Liver (tissue), 9 donors: ENCODE measurements around the gene TEC. TPM values are rescaled to one million over a fixed set of nuclear protein-coding genes. Genes with fewer than 3 reads are reported as not detected.
A peak's percentile ranks its signal among the peaks of the same experiment; 100 is the strongest.

Experiments
- DNase-seq: peaks from one replicate; pipeline ENCODE4 v3.0.0-alpha.2; 2017; ENCODE audit warnings: low spot score
- H3K27ac ChIP-seq, 2 donors: one replicate each; pipeline ENCODE4 v1.7.0; 2013; ENCODE audit warnings: inconsistent platforms in 2 of 2, low read length in 2 of 2, control low read depth in 1 of 2, low read depth in 1 of 2, mild to moderate bottlenecking in 1 of 2
- H3K27me3 ChIP-seq, 4 donors: one replicate each; pipeline versions ENCODE4 v1.6.1 to v1.7.0; 2013; ENCODE audit warnings: low read length in 3 of 4, inconsistent platforms in 1 of 4, mild to moderate bottlenecking in 1 of 4, moderate library complexity in 1 of 4; ENCODE audit not compliant: control insufficient read depth in 4 of 4, insufficient read depth in 4 of 4
- H3K36me3 ChIP-seq, 4 donors: one replicate each; pipeline versions ENCODE4 v1.6.1 to v1.7.0; 2013; ENCODE audit warnings: low read length in 3 of 4, mild to moderate bottlenecking in 3 of 4, low read depth in 1 of 4, moderate library complexity in 1 of 4; ENCODE audit not compliant: control insufficient read depth in 4 of 4, insufficient read depth in 3 of 4
- H3K4me1 ChIP-seq, 4 donors: one replicate each; pipeline versions ENCODE4 v1.6.1 to v1.7.0; 2013; ENCODE audit warnings: low read length in 3 of 4, mild to moderate bottlenecking in 3 of 4, moderate library complexity in 1 of 4; ENCODE audit not compliant: control insufficient read depth in 4 of 4, insufficient read depth in 4 of 4
- H3K4me3 ChIP-seq, 3 donors: one replicate each; pipeline versions ENCODE4 v1.6.1 to v1.7.0; 2013; ENCODE audit warnings: low read length in 3 of 3, control low read depth in 1 of 3, low read depth in 1 of 3, mild to moderate bottlenecking in 1 of 3
- H3K9ac ChIP-seq, 2 donors: one replicate each; pipeline ENCODE4 v1.7.0; 2013; ENCODE audit warnings: low read length in 2 of 2, mild to moderate bottlenecking in 2 of 2, moderate library complexity in 2 of 2, control low read depth in 1 of 2, low read depth in 1 of 2
- H3K9me3 ChIP-seq, 4 donors: one replicate each; pipeline versions ENCODE4 v1.6.1 to v1.7.0; 2013; ENCODE audit warnings: low read length in 3 of 4; ENCODE audit not compliant: control insufficient read depth in 4 of 4
- EGR1 ChIP-seq, 2 donors: IDR thresholded peaks; 2 replicates each; pipeline ENCODE4 v1.6.1; 2016 to 2018; ENCODE audit warnings: antibody characterized with exemption in 2 of 2, low read depth in 2 of 2
- FOXA2 ChIP-seq: IDR thresholded peaks from 2 replicates; pipeline ENCODE4 v1.6.1; 2016; ENCODE audit warnings: antibody characterized with exemption
- GABPA ChIP-seq, 2 donors: IDR thresholded peaks in 1 of 2; conservative IDR thresholded peaks in 1 of 2; 2 replicates each; pipeline ENCODE4 v1.6.1; 2016; ENCODE audit warnings: antibody characterized with exemption in 2 of 2, mild to moderate bottlenecking in 1 of 2, moderate library complexity in 1 of 2
- HNF4A ChIP-seq, 2 donors: conservative IDR thresholded peaks; 2 replicates each; pipeline ENCODE4 v1.6.1; 2016; ENCODE audit warnings: antibody characterized with exemption in 2 of 2, mild to moderate bottlenecking in 2 of 2
- HNF4G ChIP-seq: IDR thresholded peaks from 2 replicates; pipeline ENCODE4 v1.6.1; 2016; ENCODE audit warnings: antibody characterized with exemption
- JUND ChIP-seq, 2 donors: IDR thresholded peaks; 2 replicates each; pipeline ENCODE4 v1.6.1; 2016; ENCODE audit warnings: antibody characterized with exemption in 2 of 2
- NR2F2 ChIP-seq: IDR thresholded peaks from 2 replicates; pipeline ENCODE4 v1.6.1; 2016; ENCODE audit warnings: antibody characterized with exemption
- RAD21 ChIP-seq, 2 donors: IDR thresholded peaks; 2 replicates each; pipeline ENCODE4 v1.6.1; 2016; ENCODE audit warnings: antibody characterized with exemption in 2 of 2, mild to moderate bottlenecking in 2 of 2
- SP1 ChIP-seq: IDR thresholded peaks from 2 replicates; pipeline ENCODE4 v1.6.1; 2018; ENCODE audit warnings: antibody characterized with exemption, mild to moderate bottlenecking
- WGBS: extraction: QIAGEN DNeasy Blood & Tissue Kit; methylation state at CpG from one replicate; pipeline ENCODE4 v1.1.7; 2013; 5-methylcytosine and 5-hydroxymethylcytosine counted together
- polyA plus RNA-seq, 2 donors: library from polyadenylated mRNA; stranded (reverse) in 1 of 2; unstranded in 1 of 2; fragments of 200-250 nt in 1 of 2; fragments of >200 nt in 1 of 2; fragmentation: Nextera tagmentation in 1 of 2; extraction: Ambion mirVana in 1 of 2; gene quantifications; one replicate each; pipeline versions ENCODE4 v1.2.1 to v1.2.3, GENCODE V29; 2013 to 2015
- total RNA-seq, 2 donors: library from RNA; depleted of rRNA; stranded (reverse); fragments of >200 nt; gene quantifications; one replicate each; pipeline ENCODE4 v1.2.3, GENCODE V29; 2014
- TF ChIP-seq, protein P1 (sequence below): IDR thresholded peaks from 2 replicates; pipeline ENCODE4 v1.6.1; 2016; ENCODE audit warnings: antibody characterized with exemption
- TF ChIP-seq, protein P2 (sequence below): fragments of 150-350 bp; IDR thresholded peaks from 2 replicates; pipeline ENCODE4 v1.5.1; 2017; ENCODE audit warnings: improper control_type of control experiment, low read depth, low read length; ENCODE audit not compliant: missing input control
- TF ChIP-seq, protein P3 (sequence below): IDR thresholded peaks from 2 replicates; pipeline ENCODE4 v1.6.1; 2016; ENCODE audit warnings: antibody characterized with exemption
- donor health status: healthy.
- donor health status: healthy.
- donor health status: healthy.
- donor health status: healthy.
- donor health status: healthy.

TEC gene
- total and polyA plus RNA-seq, 4 donors: 1.1 to 4.7 (median 2.0) TPM

DNA sequence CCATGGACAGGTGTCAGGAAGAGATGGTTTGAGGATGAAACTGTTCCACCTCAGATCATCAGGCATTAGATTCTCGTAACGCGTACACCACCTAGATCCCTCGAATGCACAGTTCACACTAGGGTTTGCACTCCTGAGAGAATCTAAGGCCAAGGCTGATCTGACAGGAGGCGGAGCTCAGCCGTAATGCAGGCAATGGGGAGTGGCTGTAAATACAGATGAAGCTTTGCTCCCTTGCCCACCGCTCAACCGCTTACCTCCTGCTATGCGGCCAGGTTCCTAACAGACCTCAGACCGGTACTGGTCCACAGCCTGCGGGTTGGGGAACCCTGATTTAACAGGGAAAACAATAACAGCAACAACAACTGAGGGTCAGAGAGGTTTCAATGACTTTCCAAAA, 2.0 kb upstream of the TEC start:
- H3K9ac ChIP-seq: no peak overlapping the region
- H3K4me3 ChIP-seq: no peak overlapping the region
- no peak overlapping the region for H3K27ac ChIP-seq
- DNase-seq: no peak
- TF ChIP-seq, protein P1, sequence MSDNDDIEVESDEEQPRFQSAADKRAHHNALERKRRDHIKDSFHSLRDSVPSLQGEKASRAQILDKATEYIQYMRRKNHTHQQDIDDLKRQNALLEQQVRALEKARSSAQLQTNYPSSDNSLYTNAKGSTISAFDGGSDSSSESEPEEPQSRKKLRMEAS: no peak
- H3K36me3 ChIP-seq: no peaks in the 10 kb centered on the region
- no peaks in the 10 kb centered on the region for H3K9me3 ChIP-seq
- peaks cover 0 to 29% (median under 1%) of the 10 kb centered on the region in 4 donors for H3K4me1 ChIP-seq
- H3K27me3 ChIP-seq: no peaks in the 10 kb centered on the region
- 97% methylated on average over 11 of the region's 11 CpGs for WGBS

DNA sequence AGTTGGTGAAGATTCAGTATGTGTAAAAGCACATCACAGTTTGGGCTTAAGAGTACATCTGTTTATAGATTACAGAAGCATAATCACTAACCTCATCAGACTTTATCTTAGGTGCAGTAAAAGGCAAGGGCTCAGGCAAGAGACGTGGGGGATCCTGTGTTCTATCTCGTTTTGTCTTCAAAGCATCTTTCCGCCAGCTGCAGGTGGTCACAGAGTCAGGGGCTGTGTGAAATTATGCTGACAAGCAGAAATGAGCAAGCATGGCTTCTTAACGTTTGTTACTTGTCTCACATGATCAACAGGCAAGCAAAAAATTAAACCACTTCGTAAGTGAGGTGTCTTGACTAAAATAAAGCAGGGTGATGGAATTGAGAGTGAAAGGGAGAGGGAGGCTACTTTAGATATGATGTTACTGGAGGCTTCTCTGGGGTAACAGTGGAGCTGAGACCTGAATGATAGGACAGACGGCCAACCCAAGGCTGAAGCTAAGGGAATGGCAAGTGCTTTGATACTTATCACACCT, 1.4 kb upstream of the TEC start:
- Histone ChIP-seq H3K4me1 (peaks cover 0 to 34% (median under 1%) of the 10 kb centered on the region in 4 donors), H3K9ac (peak overlapping the region in 1 of 2 donors; percentile 21), H3K36me3 (no peaks in the 10 kb centered on the region), H3K4me3 (no peak overlapping the region), H3K27me3 (no peaks in the 10 kb centered on the region), H3K27ac (no peak overlapping the region), H3K9me3 (no peaks in the 10 kb centered on the region)
- 83% methylated on average over 6 of the region's 6 CpGs for WGBS
- no peak for TF ChIP-seq SP1
- DNase-seq: no peak

DNA sequence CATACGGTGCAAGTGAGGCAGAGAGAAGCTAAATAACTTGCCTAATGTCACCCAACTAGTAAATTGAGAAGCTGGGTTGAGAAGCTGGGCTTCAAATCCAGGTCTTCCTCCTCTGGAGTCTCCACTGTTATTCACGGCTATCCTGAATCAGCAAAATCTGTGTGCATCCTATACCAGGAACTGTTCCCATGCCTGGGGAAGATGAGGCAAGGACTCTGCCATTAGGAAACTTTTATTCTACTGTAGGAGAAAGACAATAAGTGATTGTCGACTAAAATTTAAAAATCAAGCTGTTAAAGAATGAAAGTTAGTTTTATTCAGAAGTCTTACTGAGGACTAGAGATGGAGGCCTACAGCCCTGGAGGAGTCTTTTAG, 872 bp upstream of the TEC start:
- Histone ChIP-seq H3K4me3 (peak overlapping the region; percentile 68 to 78 (median 76)), H3K27me3 (no peaks in the 10 kb centered on the region), H3K4me1 (peaks cover 0 to 34% (median under 1%) of the 10 kb centered on the region in 4 donors), H3K9me3 (no peaks in the 10 kb centered on the region), H3K9ac (peak overlapping the region; percentile 6 to 75), H3K36me3 (no peaks in the 10 kb centered on the region), H3K27ac (peak overlapping the region; percentile 81 to 89)
- no peak for DNase-seq
- whole genome bisulfite sequencing: 65% methylated on average over 3 of the region's 3 CpGs
- TF ChIP-seq GABPA (IDR thresholded peaks at IDR 0.05 in 1 of 2, conservative IDR thresholded peaks at IDR 0.05 in 1 of 2) (no peak), SP1 (no peak), FOXA2 (no peak), EGR1 (IDR thresholded peaks at IDR 0.05; ENCODE audit: low read depth in 2 of 2) (no peak), JUND (IDR thresholded peaks at IDR 0.05) (no peak), NR2F2 (no peak), RAD21 (IDR thresholded peaks at IDR 0.05) (no peak), HNF4G (no peak), HNF4A (conservative IDR thresholded peaks at IDR 0.05) (no peak)
- TF ChIP-seq, protein P2, sequence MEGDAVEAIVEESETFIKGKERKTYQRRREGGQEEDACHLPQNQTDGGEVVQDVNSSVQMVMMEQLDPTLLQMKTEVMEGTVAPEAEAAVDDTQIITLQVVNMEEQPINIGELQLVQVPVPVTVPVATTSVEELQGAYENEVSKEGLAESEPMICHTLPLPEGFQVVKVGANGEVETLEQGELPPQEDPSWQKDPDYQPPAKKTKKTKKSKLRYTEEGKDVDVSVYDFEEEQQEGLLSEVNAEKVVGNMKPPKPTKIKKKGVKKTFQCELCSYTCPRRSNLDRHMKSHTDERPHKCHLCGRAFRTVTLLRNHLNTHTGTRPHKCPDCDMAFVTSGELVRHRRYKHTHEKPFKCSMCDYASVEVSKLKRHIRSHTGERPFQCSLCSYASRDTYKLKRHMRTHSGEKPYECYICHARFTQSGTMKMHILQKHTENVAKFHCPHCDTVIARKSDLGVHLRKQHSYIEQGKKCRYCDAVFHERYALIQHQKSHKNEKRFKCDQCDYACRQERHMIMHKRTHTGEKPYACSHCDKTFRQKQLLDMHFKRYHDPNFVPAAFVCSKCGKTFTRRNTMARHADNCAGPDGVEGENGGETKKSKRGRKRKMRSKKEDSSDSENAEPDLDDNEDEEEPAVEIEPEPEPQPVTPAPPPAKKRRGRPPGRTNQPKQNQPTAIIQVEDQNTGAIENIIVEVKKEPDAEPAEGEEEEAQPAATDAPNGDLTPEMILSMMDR: no peak
- TF ChIP-seq, protein P3, sequence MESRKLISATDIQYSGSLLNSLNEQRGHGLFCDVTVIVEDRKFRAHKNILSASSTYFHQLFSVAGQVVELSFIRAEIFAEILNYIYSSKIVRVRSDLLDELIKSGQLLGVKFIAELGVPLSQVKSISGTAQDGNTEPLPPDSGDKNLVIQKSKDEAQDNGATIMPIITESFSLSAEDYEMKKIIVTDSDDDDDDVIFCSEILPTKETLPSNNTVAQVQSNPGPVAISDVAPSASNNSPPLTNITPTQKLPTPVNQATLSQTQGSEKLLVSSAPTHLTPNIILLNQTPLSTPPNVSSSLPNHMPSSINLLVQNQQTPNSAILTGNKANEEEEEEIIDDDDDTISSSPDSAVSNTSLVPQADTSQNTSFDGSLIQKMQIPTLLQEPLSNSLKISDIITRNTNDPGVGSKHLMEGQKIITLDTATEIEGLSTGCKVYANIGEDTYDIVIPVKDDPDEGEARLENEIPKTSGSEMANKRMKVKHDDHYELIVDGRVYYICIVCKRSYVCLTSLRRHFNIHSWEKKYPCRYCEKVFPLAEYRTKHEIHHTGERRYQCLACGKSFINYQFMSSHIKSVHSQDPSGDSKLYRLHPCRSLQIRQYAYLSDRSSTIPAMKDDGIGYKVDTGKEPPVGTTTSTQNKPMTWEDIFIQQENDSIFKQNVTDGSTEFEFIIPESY: no peak
